CD4-positive, alpha-beta T cell treated with Interleukin-10 for 1 hour (primary cell): ENCODE measurements around the gene S100A9.
"Not testable (repeated sequence)": the region's sequence is repeated elsewhere in the genome, so short reads cannot be mapped to it uniquely, and the experiment has no call there.

Experiments used
- DNase-seq: peaks from one replicate; pipeline ENCODE4 v3.0.0-alpha.2; 2020

The S100A9 gene

GRCh38 chr1:153345187-153346076 lies 12.2 kb upstream of the S100A9 start:
- no peak for DNase-seq

- no peak for DNase-seq
Observed at GRCh38 chr1:153346077-153346723, 11.5 kb upstream of the S100A9 start.

GRCh38 chr1:153347049-153347448 lies 10.6 kb upstream of the S100A9 start:
- not testable (repeated sequence) for DNase-seq

GRCh38 chr1:153347856-153348255 lies 9.8 kb upstream of the S100A9 start:
- no peak for DNase-seq

GRCh38 chr1:153348511-153349362 lies 8.9 kb upstream of the S100A9 start, which contains the start of gene PGLYRP4:
TSS of gene PGLYRP4 (minus strand) at chr1:153348841. CDS start at chr1:153347932, 909 bp downstream.
- DNase-seq: no peak

GRCh38 chr1:153349363-153350320 lies 8.0 kb upstream of the S100A9 start:
- DNase-seq: no peak

- DNase-seq: no peak
Observed at GRCh38 chr1:153350321-153350957, 7.2 kb upstream of the S100A9 start.

- peak; percentile 64 for DNase-seq
Observed at GRCh38 chr1:153352523-153352922, 5.1 kb upstream of the S100A9 start.

GRCh38 chr1:153353226-153353947 lies 4.3 kb upstream of the S100A9 start:
- DNase-seq: no peak

- no peak for DNase-seq
Observed at GRCh38 chr1:153354515-153355193, 3.0 kb upstream of the S100A9 start.

- peak; percentile 38 for DNase-seq
Observed at GRCh38 chr1:153355445-153356071, 2.1 kb upstream of the S100A9 start.

GRCh38 chr1:153356392-153357075 lies 1.1 kb upstream of the S100A9 start:
- DNase-seq: no peak

- DNase-seq: peak; percentile 29
Observed at GRCh38 chr1:153357076-153357852, 390 bp upstream of the S100A9 start.

- no peak for DNase-seq
Observed at GRCh38 chr1:153358691-153358975, 979 bp downstream of the S100A9 start.

- no peak for DNase-seq
Observed at GRCh38 chr1:153359241-153359640, 1.6 kb downstream of the S100A9 start.

GRCh38 chr1:153360190-153360589 lies 2.5 kb downstream of the S100A9 start:
- DNase-seq: no peak

GRCh38 chr1:153360592-153361479 lies 3.2 kb downstream of the S100A9 start:
- no peak for DNase-seq
